GM13976 (cell line): Measurements from ENCODE around the gene PAPPA.

Experiments
- DNase-seq: peaks from one replicate; pipeline ENCODE4 v3.0.0; 2012; ENCODE audit warnings: low spot score
- in situ Hi-C: fragments of 300-500 bp; cut with MboI; formaldehyde crosslinking; loops from one replicate; pipeline ENCODE4 v1.12.0; 2022; ENCODE audit warnings: low sequenced_read_pairs, mixed read lengths, inconsistent platforms; ENCODE audit not compliant: unreplicated experiment
- TF ChIP-seq, protein P1 (sequence below): IDR thresholded peaks from 2 replicates; pipeline ENCODE4 v1.5.1; 2012; ENCODE audit warnings: borderline replicate concordance, mild to moderate bottlenecking; ENCODE audit not compliant: insufficient read depth; ENCODE audit errors: extremely low read depth, missing control alignments, control extremely low read depth

PAPPA gene

DNA sequence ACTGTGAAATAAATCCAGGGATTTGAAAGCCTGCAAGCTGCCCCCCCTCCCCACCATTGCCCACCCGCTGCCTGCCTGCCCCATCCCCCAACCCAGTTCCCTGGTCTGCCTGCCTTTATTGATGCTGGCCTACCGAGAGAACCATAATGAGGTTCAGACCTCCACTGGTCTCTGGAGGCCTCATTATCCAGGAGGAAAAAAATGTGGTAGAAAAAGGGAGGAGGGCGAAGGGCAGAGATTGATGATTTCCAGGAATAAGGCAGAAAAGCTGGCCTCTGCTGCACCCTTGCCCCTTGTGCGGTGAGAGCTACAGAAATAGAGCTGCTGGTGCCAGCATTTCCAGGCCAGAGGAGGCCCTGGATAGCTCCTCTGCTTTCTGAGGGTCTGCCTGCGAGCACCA, 216.1 kb downstream of the PAPPA start:
- in situ Hi-C loops: no loop called here
- TF ChIP-seq, protein P1, sequence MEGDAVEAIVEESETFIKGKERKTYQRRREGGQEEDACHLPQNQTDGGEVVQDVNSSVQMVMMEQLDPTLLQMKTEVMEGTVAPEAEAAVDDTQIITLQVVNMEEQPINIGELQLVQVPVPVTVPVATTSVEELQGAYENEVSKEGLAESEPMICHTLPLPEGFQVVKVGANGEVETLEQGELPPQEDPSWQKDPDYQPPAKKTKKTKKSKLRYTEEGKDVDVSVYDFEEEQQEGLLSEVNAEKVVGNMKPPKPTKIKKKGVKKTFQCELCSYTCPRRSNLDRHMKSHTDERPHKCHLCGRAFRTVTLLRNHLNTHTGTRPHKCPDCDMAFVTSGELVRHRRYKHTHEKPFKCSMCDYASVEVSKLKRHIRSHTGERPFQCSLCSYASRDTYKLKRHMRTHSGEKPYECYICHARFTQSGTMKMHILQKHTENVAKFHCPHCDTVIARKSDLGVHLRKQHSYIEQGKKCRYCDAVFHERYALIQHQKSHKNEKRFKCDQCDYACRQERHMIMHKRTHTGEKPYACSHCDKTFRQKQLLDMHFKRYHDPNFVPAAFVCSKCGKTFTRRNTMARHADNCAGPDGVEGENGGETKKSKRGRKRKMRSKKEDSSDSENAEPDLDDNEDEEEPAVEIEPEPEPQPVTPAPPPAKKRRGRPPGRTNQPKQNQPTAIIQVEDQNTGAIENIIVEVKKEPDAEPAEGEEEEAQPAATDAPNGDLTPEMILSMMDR: no peak
- no peak for DNase-seq

DNA sequence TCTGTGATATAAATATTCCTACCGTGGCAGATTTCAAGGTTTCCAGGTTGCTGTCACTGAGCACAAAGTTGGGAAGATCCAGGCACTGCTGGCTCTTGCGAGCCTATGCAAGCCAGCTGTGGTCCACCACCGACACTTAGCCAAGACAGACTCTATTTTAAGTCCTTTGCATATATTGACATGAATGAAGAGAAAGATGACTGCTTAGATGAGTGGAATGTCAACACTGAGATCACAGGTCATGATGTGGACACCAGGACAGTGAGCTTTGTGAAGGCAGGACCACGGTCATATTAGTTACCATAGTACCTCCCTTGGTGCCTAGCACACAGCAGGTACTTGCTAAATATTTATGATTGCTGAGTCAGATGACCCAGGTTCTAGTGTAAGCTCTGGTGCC, 217.0 kb downstream of the PAPPA start:
- TF ChIP-seq, protein P1: no peak
- in situ Hi-C loops: no loop called here
- no peak for DNase-seq

DNA sequence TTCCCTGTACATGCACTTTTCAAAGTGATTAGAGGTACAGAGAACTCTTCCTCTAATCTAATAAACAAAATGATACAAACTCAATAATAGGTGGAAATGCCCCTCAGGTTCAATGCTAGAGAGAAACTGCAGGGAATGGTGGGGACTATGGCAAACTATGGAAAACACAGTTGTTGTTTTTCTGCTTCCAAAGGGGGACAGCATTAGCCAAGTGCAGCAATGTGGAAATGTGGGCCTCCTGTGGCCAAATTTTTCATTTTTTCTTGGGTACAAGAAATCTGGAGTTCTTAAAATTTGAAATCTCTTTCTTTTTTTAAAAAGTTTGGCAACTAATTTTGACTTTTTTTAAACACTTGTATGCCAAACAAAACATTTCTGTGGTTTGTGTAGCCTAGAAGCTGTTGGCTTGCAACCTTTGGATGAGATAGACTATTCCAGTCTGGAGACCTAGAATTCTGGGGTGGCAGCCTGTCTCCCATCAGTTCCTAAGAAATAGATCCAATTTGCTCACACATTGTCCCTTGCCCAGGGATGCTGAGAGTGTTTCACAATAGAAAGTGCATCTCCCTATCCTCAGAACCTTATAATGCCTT, 218.6 kb downstream of the PAPPA start:
- TF ChIP-seq, protein P1: no peak
- in situ Hi-C loops: no loop called here
- DNase-seq: no peak

DNA sequence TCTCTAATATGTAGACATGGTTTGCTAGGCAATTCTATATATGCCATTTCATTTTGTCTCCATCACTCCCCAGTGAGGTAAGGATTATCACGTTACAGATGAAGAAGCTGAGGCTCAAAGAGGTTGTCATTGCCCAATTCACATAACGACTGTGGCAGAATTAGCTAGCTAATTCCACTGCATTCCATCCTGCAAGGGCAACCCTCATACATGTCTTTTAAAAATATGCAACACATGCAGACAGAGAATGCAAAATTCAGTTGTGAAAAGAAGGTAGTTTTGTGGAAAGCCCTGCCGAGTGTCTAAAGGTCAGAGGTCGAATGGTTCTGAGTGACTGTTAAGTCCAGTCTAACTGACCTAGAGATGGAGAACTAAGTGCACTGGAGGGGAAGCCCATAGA, 219.2 kb downstream of the PAPPA start:
- DNase-seq: no peak
- in situ Hi-C loops: no loop called here

DNA sequence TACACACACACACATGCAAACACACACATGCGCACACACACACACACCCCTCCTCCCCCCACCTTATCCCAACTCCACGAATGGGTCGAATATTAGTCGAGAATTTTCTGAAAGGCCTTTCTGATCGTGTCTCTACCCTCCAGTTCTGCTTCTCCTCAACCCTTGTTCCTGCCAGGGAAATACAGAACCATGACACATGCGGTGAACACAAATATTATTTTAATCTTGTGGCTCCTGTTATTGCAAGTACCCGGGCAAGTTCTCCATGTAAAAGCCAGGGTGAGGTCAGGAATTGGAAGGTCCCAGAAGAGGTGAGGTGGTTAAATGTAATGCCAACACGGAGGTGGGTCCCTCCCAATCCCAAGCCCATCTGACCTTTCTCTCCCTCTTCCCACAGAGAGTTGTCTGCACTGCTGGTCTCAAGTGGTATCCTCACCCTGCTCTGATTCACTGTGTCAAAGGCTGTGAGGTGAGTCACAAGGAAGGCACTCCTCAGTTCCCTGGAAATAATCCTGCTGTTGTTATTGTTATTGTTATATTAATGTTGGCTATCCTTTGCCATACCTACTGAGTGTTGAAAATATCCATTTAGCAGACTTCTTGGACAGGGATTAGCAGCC, 223.7 kb downstream of the PAPPA start:
- in situ Hi-C loops: no loop called here
- DNase-seq: no peak
- TF ChIP-seq, protein P1: no peak

More for the DNA sequence above, 219.2 kb downstream of the PAPPA start:
- TF ChIP-seq, protein P1: no peak

DNA sequence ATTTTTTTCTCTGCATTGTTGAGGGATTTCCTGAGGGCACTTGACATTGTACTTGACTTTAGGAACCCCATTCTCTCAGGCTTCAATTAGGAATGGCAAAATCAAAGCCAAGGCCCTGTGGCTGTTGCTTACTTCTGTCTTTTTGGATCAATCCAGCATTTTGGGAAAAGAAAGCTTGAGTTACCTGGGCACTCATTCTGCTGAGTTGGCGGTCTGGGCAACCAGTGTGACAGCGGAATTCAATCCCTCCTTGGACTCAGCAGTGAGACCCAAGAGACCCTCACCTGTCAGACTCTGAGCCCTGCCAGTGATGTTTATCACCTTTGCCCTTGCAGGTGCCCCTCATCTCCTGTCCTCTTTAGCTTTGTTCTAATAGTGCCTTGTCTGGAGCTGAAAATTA, 225.3 kb downstream of the PAPPA start:
- in situ Hi-C loops: no loop called here
- no peak for DNase-seq
- TF ChIP-seq, protein P1: no peak
